GM12878 (cell line): ENCODE results near the gene COA4. TPM values are rescaled to one million over a fixed set of nuclear protein-coding genes. Genes with fewer than 3 reads are reported as not detected.

Experiments
- DPF2 ChIP-seq: fragments of 450-650 bp; IDR thresholded peaks from 2 replicates; pipeline ENCODE4 v1.6.1; 2017; ENCODE audit warnings: mild to moderate bottlenecking
- E2F4 ChIP-seq: IDR thresholded peaks from 2 replicates; pipeline ENCODE4 v1.6.1; 2012; ENCODE audit warnings: low read depth, low read length, improper control_type of control experiment
- EP300 ChIP-seq, 2 experiments: fragments of 150-350 bp in 1 of 2; IDR thresholded peaks; 2 replicates each; pipeline ENCODE4 v1.6.1; 2011 to 2012; ENCODE audit warnings: low read depth in 2 of 2, low read length in 2 of 2, borderline replicate concordance in 1 of 2, improper control_type of control experiment in 1 of 2, inconsistent platforms in 1 of 2; ENCODE audit not compliant: control insufficient read depth in 1 of 2
- IKZF1 ChIP-seq: fragments of 450-650 bp; conservative IDR thresholded peaks from 2 replicates; pipeline ENCODE4 v1.6.1; 2017; ENCODE audit warnings: antibody characterized with exemption, mild to moderate bottlenecking
- IKZF2 ChIP-seq, 2 experiments: fragments of 450-650 bp; IDR thresholded peaks; 2 replicates each; pipeline ENCODE4 v1.6.1; 2017; ENCODE audit warnings: mild to moderate bottlenecking in 2 of 2, moderate library complexity in 2 of 2
- LARP7 ChIP-seq: fragments of 450-650 bp; IDR thresholded peaks from 2 replicates; pipeline ENCODE4 v1.6.1; 2017; ENCODE audit warnings: mild to moderate bottlenecking
- MEF2B ChIP-seq: fragments of 450-650 bp; IDR thresholded peaks from 2 replicates; pipeline ENCODE4 v1.6.1; 2018; ENCODE audit warnings: mild to moderate bottlenecking, moderate library complexity; ENCODE audit not compliant: partially characterized antibody, poor library complexity, severe bottlenecking
- NKRF ChIP-seq: fragments of 450-650 bp; conservative IDR thresholded peaks from 2 replicates; pipeline ENCODE4 v1.6.1; 2017; ENCODE audit warnings: mild to moderate bottlenecking, moderate library complexity
- NR2F1 ChIP-seq: fragments of 450-650 bp; conservative IDR thresholded peaks from 2 replicates; pipeline ENCODE4 v1.6.1; 2017; ENCODE audit warnings: mild to moderate bottlenecking
- POLR2AphosphoS5 ChIP-seq: IDR thresholded peaks from 2 replicates; pipeline ENCODE4 v1.6.1; 2011; ENCODE audit warnings: mild to moderate bottlenecking, low read length, inconsistent platforms
- PRDM15 ChIP-seq: fragments of 450-650 bp; formaldehyde crosslinking; IDR thresholded peaks from 2 replicates; pipeline ENCODE4 v1.4.0; 2020; ENCODE audit warnings: mild to moderate bottlenecking, moderate library complexity
- SP1 ChIP-seq: IDR thresholded peaks from one replicate; pipeline ENCODE4 v1.6.1; 2011; ENCODE audit warnings: low read depth, low read length
- SREBF2 ChIP-seq: IDR thresholded peaks from 2 replicates; pipeline ENCODE4 v1.6.1; 2012; ENCODE audit warnings: mild to moderate bottlenecking, low read length
- TCF7 ChIP-seq: IDR thresholded peaks from 2 replicates; pipeline ENCODE4 v1.6.1; 2014; ENCODE audit warnings: antibody characterized with exemption, borderline replicate concordance
- ZBTB11 ChIP-seq: fragments of 450-650 bp; formaldehyde crosslinking; IDR thresholded peaks from 2 replicates; pipeline ENCODE4 v1.5.0; 2022; ENCODE audit warnings: mild to moderate bottlenecking, missing genetic modification characterization
- polyA plus RNA-seq, 11 experiments: library from polyadenylated mRNA; depleted of rRNA in 4 of 11; unstranded in 6 of 11; stranded (reverse) in 5 of 11; fragments of >200 nt; fragmentation: Nextera tagmentation in 4 of 11; fragmentation: Illumina TruSeq in 1 of 11; extraction: Ambion mirVana in 4 of 11; extraction: Trizol in 1 of 11; gene quantifications; 1 replicate in 1 of 11; 2 replicates in 10 of 11; pipeline versions ENCODE4 v1.2.1 to v1.2.3, GENCODE V29; 2011 to 2016; ENCODE audit warnings: inconsistent platforms in 2 of 11, missing spikeins in 2 of 11, low read depth in 1 of 11
- total RNA-seq, 4 experiments: library from RNA; depleted of rRNA in 3 of 4; stranded (reverse); fragments of >200 nt in 3 of 4; fragmentation: Illumina TruSeq in 1 of 4; extraction: Trizol in 1 of 4; gene quantifications; 2 replicates each; pipeline versions ENCODE4 v1.2.1 to v1.2.3, GENCODE V29; 2013 to 2021

COA4 gene
- total and polyA plus RNA-seq, 10 of the 15 experiments (the other 5 are each of a cell fraction or from before 2014, with no cell fraction given), result 84.8 to 180 (median 104) TPM

GRCh38 chr11:73876424-73877310 is at the start of gene COA4, which contains the start of gene PAAF1 (continued):
- TF ChIP-seq NKRF, result peak; percentile 84
- no peak for TF ChIP-seq EP300 (IDR thresholded peaks at IDR 0.05; ENCODE audit: borderline replicate concordance in 1 of 2, control insufficient read depth in 1 of 2, low read depth in 2 of 2, low read length in 2 of 2)
- no peak for TF ChIP-seq PRDM15 (CRISPR knock-in tag)
- TF ChIP-seq MEF2B, result peak; percentile 33
- TF ChIP-seq SREBF2, result peak; percentile 33; the same call in 1 of the 2 replicates
- TF ChIP-seq ZBTB11 (CRISPR knock-in tag), result no peak
- TF ChIP-seq LARP7, result peak; percentile 65; the same call in 1 of the 2 replicates
- peak; percentile 37; the same call in 1 of the 2 replicates for TF ChIP-seq TCF7
- peak; percentile 95 for TF ChIP-seq POLR2AphosphoS5
- peak; percentile 68 to 74 for TF ChIP-seq IKZF2 (IDR thresholded peaks at IDR 0.05)
- TF ChIP-seq E2F4, result no peak; the same call in 1 of the 2 replicates
- TF ChIP-seq SP1, result peak; percentile 73
- peak; percentile 93 for TF ChIP-seq IKZF1
- TF ChIP-seq NR2F1, result no peak
- TF ChIP-seq DPF2, result no peak; the same call in 1 of the 2 replicates
